ENCODE results near the gene GINS1.
A peak's percentile ranks its signal among the peaks of the same experiment; 100 is the strongest.
"Not testable (repeated sequence)": the region's sequence is repeated elsewhere in the genome, so short reads cannot be mapped to it uniquely, and the experiment has no call there.

Gene GINS1

DNA sequence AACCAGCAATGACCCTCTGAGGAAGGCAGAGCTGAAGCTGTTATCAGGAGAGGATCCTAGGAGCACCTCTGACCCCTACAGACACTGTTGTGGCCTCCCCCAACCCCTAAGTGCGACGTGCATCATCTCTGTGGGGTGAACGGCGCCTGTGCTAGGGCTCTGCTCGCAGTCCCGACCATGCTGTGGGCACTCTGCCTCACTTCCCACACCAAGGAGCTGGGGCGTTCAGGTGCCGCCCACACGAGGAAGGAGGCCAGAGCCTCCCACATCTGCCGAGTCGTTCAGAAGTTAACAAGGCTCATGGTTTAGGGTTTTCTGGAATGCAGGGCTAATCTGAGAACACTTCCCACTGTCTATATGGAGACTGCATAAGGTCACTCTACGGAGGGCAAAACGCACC, 62.1 kb downstream of the GINS1 start:
- no peak for DNase-seq (ENCODE audit: low read depth)
- TF ChIP-seq, protein P1, sequence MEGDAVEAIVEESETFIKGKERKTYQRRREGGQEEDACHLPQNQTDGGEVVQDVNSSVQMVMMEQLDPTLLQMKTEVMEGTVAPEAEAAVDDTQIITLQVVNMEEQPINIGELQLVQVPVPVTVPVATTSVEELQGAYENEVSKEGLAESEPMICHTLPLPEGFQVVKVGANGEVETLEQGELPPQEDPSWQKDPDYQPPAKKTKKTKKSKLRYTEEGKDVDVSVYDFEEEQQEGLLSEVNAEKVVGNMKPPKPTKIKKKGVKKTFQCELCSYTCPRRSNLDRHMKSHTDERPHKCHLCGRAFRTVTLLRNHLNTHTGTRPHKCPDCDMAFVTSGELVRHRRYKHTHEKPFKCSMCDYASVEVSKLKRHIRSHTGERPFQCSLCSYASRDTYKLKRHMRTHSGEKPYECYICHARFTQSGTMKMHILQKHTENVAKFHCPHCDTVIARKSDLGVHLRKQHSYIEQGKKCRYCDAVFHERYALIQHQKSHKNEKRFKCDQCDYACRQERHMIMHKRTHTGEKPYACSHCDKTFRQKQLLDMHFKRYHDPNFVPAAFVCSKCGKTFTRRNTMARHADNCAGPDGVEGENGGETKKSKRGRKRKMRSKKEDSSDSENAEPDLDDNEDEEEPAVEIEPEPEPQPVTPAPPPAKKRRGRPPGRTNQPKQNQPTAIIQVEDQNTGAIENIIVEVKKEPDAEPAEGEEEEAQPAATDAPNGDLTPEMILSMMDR (IDR thresholded peaks at IDR 0.05; ENCODE audit: low read length, missing control alignments) = no peak
- no peak overlapping the region for H3K4me3 ChIP-seq (replicated peaks; ENCODE audit: low read depth, low read length)

- peak; percentile 38 for DNase-seq (ENCODE audit: low read depth)
- no peak overlapping the region for H3K4me3 ChIP-seq (replicated peaks; ENCODE audit: low read depth, low read length)
- TF ChIP-seq, protein P1 (IDR thresholded peaks at IDR 0.05; ENCODE audit: low read length, missing control alignments) = peak; percentile 41
Measured at GRCh38 chr20:25470045-25470444, 62.6 kb downstream of the GINS1 start.

DNA sequence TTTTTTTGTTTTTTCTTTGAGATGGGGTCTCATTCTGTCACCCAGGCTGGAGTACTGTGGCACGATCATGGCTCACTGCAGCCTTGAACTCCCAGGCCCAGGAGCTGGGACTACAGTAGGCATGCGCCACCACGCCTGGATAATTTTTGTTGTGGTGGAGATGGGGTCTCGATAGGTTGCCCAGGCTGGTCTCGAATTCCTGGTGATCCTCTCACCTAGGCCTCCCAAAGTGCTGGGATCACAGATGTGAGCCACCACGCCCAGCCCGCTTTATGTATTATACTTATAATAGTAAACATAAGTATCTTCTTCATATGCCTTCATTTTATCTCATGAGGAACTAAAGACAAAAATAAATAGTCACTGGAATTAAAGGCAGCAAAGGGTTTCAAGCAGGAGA, 63.5 kb downstream of the GINS1 start:
- DNase-seq (ENCODE audit: low read depth) = no peak
- TF ChIP-seq, protein P1 (IDR thresholded peaks at IDR 0.05; ENCODE audit: low read length, missing control alignments) = no peak
- no peak overlapping the region for H3K4me3 ChIP-seq (replicated peaks; ENCODE audit: low read depth, low read length)

GRCh38 chr20:25473297-25473696, 65.8 kb downstream of the GINS1 start:
- H3K4me3 ChIP-seq (replicated peaks; ENCODE audit: low read depth, low read length); DNase-seq (ENCODE audit: low read depth): not testable (repeated sequence)

GRCh38 chr20:25476106-25477013, 68.9 kb downstream of the GINS1 start:
- no peak overlapping the region for H3K4me3 ChIP-seq (replicated peaks; ENCODE audit: low read depth, low read length)
- TF ChIP-seq, protein P1 (IDR thresholded peaks at IDR 0.05; ENCODE audit: low read length, missing control alignments) = no peak
- no peak for DNase-seq (ENCODE audit: low read depth)

DNA sequence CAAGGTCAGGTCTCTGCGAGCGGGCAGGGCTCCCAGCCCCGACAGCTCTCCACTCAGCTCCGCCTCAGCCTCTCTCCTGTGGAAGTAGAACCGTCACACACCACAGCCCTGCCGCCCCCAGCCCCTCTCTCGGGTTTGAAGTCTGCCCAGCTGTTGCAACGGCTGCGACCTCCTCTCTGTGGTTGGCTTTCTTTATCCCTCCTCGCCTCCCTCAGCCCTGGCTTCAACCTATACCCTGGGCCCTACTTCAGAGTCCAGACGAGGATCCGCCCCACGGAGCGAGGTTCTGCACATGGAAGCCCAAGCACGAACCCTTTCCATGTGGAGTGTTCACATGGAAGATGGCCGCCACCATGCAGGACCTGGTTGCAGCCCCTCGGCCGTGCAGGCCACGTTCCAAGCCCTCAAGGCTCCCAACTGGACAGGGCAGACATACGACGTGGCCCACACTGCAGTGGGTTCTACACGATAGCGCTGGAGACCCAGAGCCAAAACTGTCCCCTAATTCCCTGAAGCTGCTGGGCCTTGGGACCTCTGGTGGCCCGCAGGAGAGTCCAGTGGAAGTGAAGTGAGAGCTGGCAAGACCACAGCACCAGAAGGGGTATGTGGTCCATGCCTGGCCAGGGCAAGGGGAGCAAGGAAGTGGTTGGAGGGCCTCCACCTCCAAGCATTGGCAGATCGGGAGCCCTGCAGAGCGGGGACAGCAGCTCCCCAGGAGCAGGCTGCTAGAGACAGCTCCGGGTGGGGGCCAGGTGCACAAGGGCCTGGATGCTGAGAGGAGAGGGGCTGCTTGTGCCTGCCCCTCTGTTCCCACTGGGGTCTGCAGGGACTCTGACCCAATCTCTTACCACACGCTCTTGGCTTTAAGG, 69.8 kb downstream of the GINS1 start:
- no peak overlapping the region for H3K4me3 ChIP-seq (replicated peaks; ENCODE audit: low read depth, low read length)
- TF ChIP-seq, protein P1 (IDR thresholded peaks at IDR 0.05; ENCODE audit: low read length, missing control alignments) = no peak
- no peak for DNase-seq (ENCODE audit: low read depth)

DNA sequence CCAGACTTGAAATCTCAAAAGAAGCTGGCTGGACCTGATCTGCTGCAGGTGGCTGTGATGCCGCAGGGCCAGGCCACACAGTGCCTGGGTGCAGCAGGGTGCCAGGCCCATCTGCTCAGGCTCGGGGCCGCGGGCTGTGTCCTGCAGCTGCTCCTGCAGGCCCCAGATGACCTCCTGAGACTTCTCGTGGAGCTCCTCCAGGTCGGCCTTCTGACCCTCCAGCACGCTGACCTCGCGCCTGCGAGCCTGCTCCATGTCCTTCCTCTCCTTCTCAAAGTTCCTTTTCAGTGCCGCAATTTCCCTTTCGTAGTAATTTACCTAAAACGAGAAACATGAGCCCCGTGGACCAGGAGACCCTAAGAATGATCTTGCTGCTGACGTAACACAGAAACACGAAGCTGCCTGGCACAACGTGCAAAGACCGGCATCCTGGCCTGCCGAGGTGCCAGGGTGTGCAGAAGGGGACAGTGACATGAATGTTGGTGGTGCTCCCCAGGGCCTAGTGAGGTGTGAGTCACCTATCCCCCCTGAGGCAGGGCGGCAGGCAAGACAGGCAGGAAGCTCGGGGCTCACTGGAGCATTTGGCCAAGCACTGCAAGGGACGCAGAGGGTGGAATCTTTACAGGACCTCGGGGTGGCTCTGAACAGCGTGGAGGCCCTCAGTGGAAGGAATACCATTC, 71.6 kb downstream of the GINS1 start:
- no peak overlapping the region for H3K4me3 ChIP-seq (replicated peaks; ENCODE audit: low read depth, low read length)
- TF ChIP-seq, protein P1 (IDR thresholded peaks at IDR 0.05; ENCODE audit: low read length, missing control alignments) = no peak
- DNase-seq (ENCODE audit: low read depth) = no peak

Measured in fibroblast of pulmonary artery (primary cell).